H9 (cell line): Measurements from ENCODE around the gene PDZD4. TPM values are rescaled to one million over a fixed set of nuclear protein-coding genes. Genes with fewer than 3 reads are reported as not detected.

Experiments
- DNase-seq: peaks from one replicate; pipeline ENCODE4 v3.0.0-alpha.2; 2017
- H2AFZ ChIP-seq: one replicate; pipeline ENCODE4 v1.6.1; 2013; ENCODE audit warnings: mild to moderate bottlenecking, low read length, control low read depth, moderate library complexity
- H2AK5ac ChIP-seq: 2 replicates; pipeline ENCODE4 v1.6.1; 2013; ENCODE audit warnings: low read length, control low read depth, mixed read lengths; ENCODE audit not compliant: insufficient read length
- H2BK120ac ChIP-seq: one replicate; pipeline ENCODE4 v1.6.1; 2013; ENCODE audit warnings: low read depth, mild to moderate bottlenecking, low read length, control low read depth, inconsistent platforms; ENCODE audit not compliant: poor library complexity, severe bottlenecking
- H2BK12ac ChIP-seq: 2 replicates; pipeline ENCODE4 v1.6.1; 2013; ENCODE audit warnings: low read length, control low read depth, mixed read lengths, low read depth; ENCODE audit not compliant: insufficient read length
- H2BK15ac ChIP-seq: 2 replicates; pipeline ENCODE4 v1.6.1; 2013; ENCODE audit warnings: low read depth, low read length, control low read depth
- H2BK20ac ChIP-seq: one replicate; pipeline ENCODE4 v1.6.1; 2013; ENCODE audit warnings: low read depth, mild to moderate bottlenecking, low read length, control low read depth, inconsistent platforms; ENCODE audit not compliant: poor library complexity, severe bottlenecking
- H2BK5ac ChIP-seq: 2 replicates; pipeline ENCODE4 v1.6.1; 2013; ENCODE audit warnings: low read length, control low read depth, mixed read lengths; ENCODE audit not compliant: insufficient read length
- H3K14ac ChIP-seq: 2 replicates; pipeline ENCODE4 v1.6.1; 2013; ENCODE audit warnings: low read length, control low read depth; ENCODE audit not compliant: insufficient read depth
- H3K18ac ChIP-seq: 2 replicates; pipeline ENCODE4 v1.6.1; 2013; ENCODE audit warnings: low read depth, mild to moderate bottlenecking, mixed read lengths, low read length, control low read depth; ENCODE audit not compliant: insufficient read length
- H3K23ac ChIP-seq: 2 replicates; pipeline ENCODE4 v1.6.1; 2013; ENCODE audit warnings: low read length, control low read depth, mixed read lengths, low read depth; ENCODE audit not compliant: insufficient read length
- H3K23me2 ChIP-seq: 2 replicates; pipeline ENCODE4 v1.6.1; 2013; ENCODE audit warnings: low read depth, mild to moderate bottlenecking, mixed read lengths, low read length, control low read depth; ENCODE audit not compliant: insufficient read length, poor library complexity, severe bottlenecking
- H3K27ac ChIP-seq: 2 replicates; pipeline ENCODE4 v1.5.1; 2013; ENCODE audit warnings: low read length, control low read depth, mixed read lengths, low read depth; ENCODE audit not compliant: insufficient read length
- H3K27me3 ChIP-seq: 2 replicates; pipeline ENCODE4 v1.6.1; 2013; ENCODE audit warnings: low read length, control low read depth, inconsistent platforms; ENCODE audit not compliant: insufficient read depth
- H3K4ac ChIP-seq: 2 replicates; pipeline ENCODE4 v1.6.1; 2013; ENCODE audit warnings: low read depth, mild to moderate bottlenecking, control low read depth, inconsistent platforms, low read length, moderate library complexity
- H3K4me1 ChIP-seq: 2 replicates; pipeline ENCODE4 v1.6.1; 2013; ENCODE audit warnings: low read length, control low read depth, inconsistent platforms; ENCODE audit not compliant: insufficient read depth
- H3K4me2 ChIP-seq: 2 replicates; pipeline ENCODE4 v1.6.1; 2013; ENCODE audit warnings: low read length, control low read depth, mixed read lengths; ENCODE audit not compliant: insufficient read length, insufficient read depth
- H3K56ac ChIP-seq: 2 replicates; pipeline ENCODE4 v1.6.1; 2013; ENCODE audit warnings: low read depth, mild to moderate bottlenecking, mixed read lengths, low read length, control low read depth; ENCODE audit not compliant: insufficient read length
- H3K79me1 ChIP-seq: 2 replicates; pipeline ENCODE4 v1.6.1; 2013; ENCODE audit warnings: low read depth, mild to moderate bottlenecking, moderate library complexity, low read length, control low read depth, inconsistent platforms; ENCODE audit not compliant: insufficient read depth, poor library complexity, severe bottlenecking
- H3K79me2 ChIP-seq: 2 replicates; pipeline ENCODE4 v1.6.1; 2013; ENCODE audit warnings: low read length, control low read depth, inconsistent platforms; ENCODE audit not compliant: insufficient read depth
- H3K9ac ChIP-seq: 2 replicates; pipeline ENCODE4 v1.6.1; 2013; ENCODE audit warnings: low read length, control low read depth, mixed read lengths; ENCODE audit not compliant: insufficient read length; ENCODE audit errors: extremely low read depth
- H3K9me3 ChIP-seq: one replicate; pipeline ENCODE4 v1.6.1; 2013; ENCODE audit warnings: low read depth, low read length, inconsistent platforms; ENCODE audit not compliant: control insufficient read depth
- H3T11ph ChIP-seq: one replicate; pipeline ENCODE4 v1.6.1; 2013; ENCODE audit warnings: mild to moderate bottlenecking, low read length, control low read depth, inconsistent platforms
- H4K20me1 ChIP-seq: one replicate; pipeline ENCODE4 v1.6.1; 2013; ENCODE audit not compliant: control insufficient read depth, insufficient read length, insufficient read depth
- H4K5ac ChIP-seq: 2 replicates; pipeline ENCODE4 v1.6.1; 2013; ENCODE audit warnings: low read depth, mild to moderate bottlenecking, mixed read lengths, low read length, control low read depth; ENCODE audit not compliant: insufficient read length
- H4K8ac ChIP-seq: replicated peaks from 2 replicates; pipeline ENCODE4 v1.6.1; 2013; ENCODE audit warnings: low read length, control low read depth, mixed read lengths, low read depth; ENCODE audit not compliant: insufficient read length
- H4K91ac ChIP-seq: 2 replicates; pipeline ENCODE4 v1.6.1; 2013; ENCODE audit warnings: low read depth, mild to moderate bottlenecking, moderate library complexity, mixed read lengths, low read length, control low read depth; ENCODE audit not compliant: insufficient read length
- H3K27ac Mint-ChIP-seq, 3 experiments: 2 replicates in 2 of 3; 3 replicates in 1 of 3; pipeline ENCODE4 v1.8.0; 2020 to 2021; ENCODE audit warnings: mixed read lengths in 3 of 3, mild to moderate bottlenecking in 1 of 3, moderate library complexity in 1 of 3
- H3K27me3 Mint-ChIP-seq: 2 replicates; pipeline ENCODE4 v1.8.0; 2021; ENCODE audit warnings: low read depth, mild to moderate bottlenecking, moderate library complexity, mixed read lengths
- H3K36me3 Mint-ChIP-seq, 3 experiments: 2 replicates in 2 of 3; 3 replicates in 1 of 3; pipeline ENCODE4 v1.8.0; 2020 to 2021; ENCODE audit warnings: low read depth in 3 of 3, mixed read lengths in 3 of 3; ENCODE audit not compliant: insufficient read depth in 1 of 3
- H3K4me1 Mint-ChIP-seq, 2 experiments: 2 replicates each; pipeline ENCODE4 v1.8.0; 2020; ENCODE audit warnings: mixed read lengths in 2 of 2
- H3K4me3 Mint-ChIP-seq, 2 experiments: 2 replicates in 1 of 2; 3 replicates in 1 of 2; pipeline ENCODE4 v1.8.0; 2020 to 2021; ENCODE audit warnings: mild to moderate bottlenecking in 2 of 2, mixed read lengths in 2 of 2, moderate library complexity in 1 of 2
- H3K9me3 Mint-ChIP-seq, 2 experiments: 2 replicates in 1 of 2; 3 replicates in 1 of 2; pipeline ENCODE4 v1.8.0; 2020; ENCODE audit warnings: mild to moderate bottlenecking in 2 of 2, mixed read lengths in 2 of 2, moderate library complexity in 1 of 2
- WGBS: extraction: QIAGEN DNeasy Blood & Tissue Kit; methylation state at CpG from one replicate; pipeline ENCODE4 v1.1.7; 2013; ENCODE audit warnings: missing lambda C conversion rate, low lambda C conversion rate, mixed read lengths; ENCODE audit not compliant: insufficient read length; ENCODE audit errors: extremely low coverage; 5-methylcytosine and 5-hydroxymethylcytosine counted together
- total RNA-seq: library from RNA; stranded (reverse); gene quantifications from 2 replicates; pipeline ENCODE4 v1.2.1, GENCODE V29; 2021
- TF ChIP-seq, protein P1 (sequence below): fragments of 200-600 bp; sonication (generic); conservative IDR thresholded peaks from 3 replicates; pipeline ENCODE4 v1.8.0; 2021; ENCODE audit warnings: antibody characterized with exemption, mild to moderate bottlenecking

Gene PDZD4
- total RNA-seq, 1 experiment from 2014 or later = 110 TPM

DNA sequence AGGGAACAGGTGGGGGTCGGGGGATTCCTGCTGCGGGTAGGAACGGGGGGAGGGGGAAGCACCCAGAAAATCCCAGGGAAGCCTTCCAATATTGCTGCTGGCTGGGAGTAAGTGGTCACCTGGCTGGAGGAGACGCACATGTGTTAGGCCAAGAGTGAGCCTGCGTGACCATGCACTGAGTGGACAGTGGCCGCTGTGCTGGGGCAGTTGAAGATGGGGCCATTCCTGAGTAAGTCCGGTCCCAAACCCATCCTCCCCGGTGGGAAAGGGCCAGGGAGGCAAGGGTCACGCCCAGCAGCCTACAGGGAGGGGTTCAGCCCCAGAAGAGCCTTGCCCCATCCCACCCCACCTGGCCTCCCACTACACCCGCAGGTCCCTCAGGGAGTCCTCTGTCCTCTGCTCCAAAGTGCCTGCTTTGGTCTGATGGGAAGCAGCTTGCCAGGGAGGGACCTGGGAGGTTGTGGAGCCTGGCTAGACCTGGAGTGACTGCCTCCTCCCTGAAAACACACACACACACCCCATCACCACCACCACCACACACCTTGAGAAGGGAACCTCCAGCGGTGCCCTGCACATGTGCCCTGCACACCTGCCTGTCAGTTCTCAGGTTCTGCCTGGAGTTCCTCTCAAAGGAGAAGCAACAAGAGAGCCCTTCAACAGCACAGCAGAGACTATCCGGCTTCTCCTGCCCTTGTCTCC lies 49.5 kb upstream of the PDZD4 start:
- H3K27ac Mint-ChIP-seq = no peak overlapping the region
- no peak overlapping the region for H4K5ac ChIP-seq
- no peak overlapping the region for H3K56ac ChIP-seq
- H2BK12ac ChIP-seq = no peak overlapping the region
- no peaks in the 10 kb centered on the region for H3K27me3 ChIP-seq
- no peak overlapping the region for H2AFZ ChIP-seq
- peak overlapping the region; percentile 45 to 62; a peak in 3 of 5 replicates for H3K4me3 Mint-ChIP-seq
- TF ChIP-seq, protein P1, sequence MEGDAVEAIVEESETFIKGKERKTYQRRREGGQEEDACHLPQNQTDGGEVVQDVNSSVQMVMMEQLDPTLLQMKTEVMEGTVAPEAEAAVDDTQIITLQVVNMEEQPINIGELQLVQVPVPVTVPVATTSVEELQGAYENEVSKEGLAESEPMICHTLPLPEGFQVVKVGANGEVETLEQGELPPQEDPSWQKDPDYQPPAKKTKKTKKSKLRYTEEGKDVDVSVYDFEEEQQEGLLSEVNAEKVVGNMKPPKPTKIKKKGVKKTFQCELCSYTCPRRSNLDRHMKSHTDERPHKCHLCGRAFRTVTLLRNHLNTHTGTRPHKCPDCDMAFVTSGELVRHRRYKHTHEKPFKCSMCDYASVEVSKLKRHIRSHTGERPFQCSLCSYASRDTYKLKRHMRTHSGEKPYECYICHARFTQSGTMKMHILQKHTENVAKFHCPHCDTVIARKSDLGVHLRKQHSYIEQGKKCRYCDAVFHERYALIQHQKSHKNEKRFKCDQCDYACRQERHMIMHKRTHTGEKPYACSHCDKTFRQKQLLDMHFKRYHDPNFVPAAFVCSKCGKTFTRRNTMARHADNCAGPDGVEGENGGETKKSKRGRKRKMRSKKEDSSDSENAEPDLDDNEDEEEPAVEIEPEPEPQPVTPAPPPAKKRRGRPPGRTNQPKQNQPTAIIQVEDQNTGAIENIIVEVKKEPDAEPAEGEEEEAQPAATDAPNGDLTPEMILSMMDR = no peak
- no peaks in the 10 kb centered on the region; the same call in none of the 2 replicates for H3K4me1 ChIP-seq
- peak overlapping the region; percentile 25 for H3K4me2 ChIP-seq
- no peak overlapping the region for H3K23ac ChIP-seq
- peaks cover 26% of the 10 kb centered on the region for H3K27me3 Mint-ChIP-seq
- no peak overlapping the region for H2BK15ac ChIP-seq
- H3K4ac ChIP-seq = no peak overlapping the region
- H2BK20ac ChIP-seq = no peak overlapping the region
- H3K14ac ChIP-seq = no peak overlapping the region
- H3K23me2 ChIP-seq = peaks cover 3% of the 10 kb centered on the region
- H2BK120ac ChIP-seq = no peak overlapping the region
- no CpG with 5 or more reads among the region's 12 CpGs for WGBS
- no peak overlapping the region for H2AK5ac ChIP-seq
- H4K91ac ChIP-seq = no peak overlapping the region
- no peak overlapping the region for H3K9ac ChIP-seq
- peaks cover 36 to 60% of the 10 kb centered on the region in 2 experiments for H3K4me1 Mint-ChIP-seq
- H2BK5ac ChIP-seq = no peak overlapping the region
- peaks cover 9 to 14% (median 10%) of the 10 kb centered on the region in 3 experiments; a peak in 6 of 7 replicates for H3K36me3 Mint-ChIP-seq
- no peak overlapping the region for H3K18ac ChIP-seq
- DNase-seq = no peak
- H4K20me1 ChIP-seq = no peaks in the 10 kb centered on the region
- no peak overlapping the region for H3K27ac ChIP-seq
- H3K79me2 ChIP-seq = no peaks in the 10 kb centered on the region
- no peaks in the 10 kb centered on the region for H3K79me1 ChIP-seq
- H3K9me3 ChIP-seq = no peaks in the 10 kb centered on the region
- no peak overlapping the region for H3T11ph ChIP-seq
- H3K9me3 Mint-ChIP-seq = peaks cover 54 to 73% of the 10 kb centered on the region in 2 experiments
- no peak overlapping the region for H4K8ac ChIP-seq
